ENCODE results near the gene C10orf120. TPM values are rescaled to one million over a fixed set of nuclear protein-coding genes. Genes with fewer than 3 reads are reported as not detected.

The C10orf120 gene
- polyA plus RNA-seq, 1 experiment, result not detected

DNA sequence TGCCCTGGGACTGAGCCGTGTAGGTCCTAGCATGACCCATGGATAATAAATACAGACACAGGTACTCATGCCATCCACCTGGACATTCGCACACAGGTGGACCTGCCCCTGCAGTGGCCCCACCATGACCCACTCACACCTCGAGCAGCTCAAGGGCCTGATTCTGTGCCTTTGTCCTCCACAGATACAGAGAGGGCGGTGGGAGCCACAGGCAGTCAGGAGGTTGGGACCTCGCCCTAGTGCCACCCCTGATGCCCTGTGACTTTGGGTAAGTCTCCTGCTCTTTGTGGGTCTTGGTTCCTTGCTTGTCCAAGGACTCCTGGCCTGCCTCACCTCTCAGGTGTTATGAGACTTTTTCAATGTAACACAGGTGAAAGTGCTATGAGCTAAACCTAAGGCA is 42.9 kb downstream of the C10orf120 start:
- ChIA-PET CTCF (interaction anchor here (2.1 kb wide), 1 partner anchor 8 kb away, joined by 5 read pairs; no protein-coding TSS in a partner anchor), POLR2A (no interaction called here)
- no peak for TF ChIP-seq CTCF (IDR thresholded peaks at IDR 0.05; ENCODE audit: insufficient read depth, low read depth, low read length)
- H3K4me3 ChIP-seq (ENCODE audit: low read depth, low read length), result no peak overlapping the region
- no peaks in the 10 kb centered on the region for H3K27me3 ChIP-seq (ENCODE audit: control insufficient read depth, insufficient read depth, low read length)
- DNase-seq (ENCODE audit: low read depth), result no peak
- no peaks in the 10 kb centered on the region for H3K36me3 ChIP-seq (ENCODE audit: control insufficient read depth, insufficient read depth, low read length)

GRCh38 chr10:122656308-122656705 is 43.3 kb downstream of the C10orf120 start:
- POLR2A ChIA-PET, result no interaction called here

DNA sequence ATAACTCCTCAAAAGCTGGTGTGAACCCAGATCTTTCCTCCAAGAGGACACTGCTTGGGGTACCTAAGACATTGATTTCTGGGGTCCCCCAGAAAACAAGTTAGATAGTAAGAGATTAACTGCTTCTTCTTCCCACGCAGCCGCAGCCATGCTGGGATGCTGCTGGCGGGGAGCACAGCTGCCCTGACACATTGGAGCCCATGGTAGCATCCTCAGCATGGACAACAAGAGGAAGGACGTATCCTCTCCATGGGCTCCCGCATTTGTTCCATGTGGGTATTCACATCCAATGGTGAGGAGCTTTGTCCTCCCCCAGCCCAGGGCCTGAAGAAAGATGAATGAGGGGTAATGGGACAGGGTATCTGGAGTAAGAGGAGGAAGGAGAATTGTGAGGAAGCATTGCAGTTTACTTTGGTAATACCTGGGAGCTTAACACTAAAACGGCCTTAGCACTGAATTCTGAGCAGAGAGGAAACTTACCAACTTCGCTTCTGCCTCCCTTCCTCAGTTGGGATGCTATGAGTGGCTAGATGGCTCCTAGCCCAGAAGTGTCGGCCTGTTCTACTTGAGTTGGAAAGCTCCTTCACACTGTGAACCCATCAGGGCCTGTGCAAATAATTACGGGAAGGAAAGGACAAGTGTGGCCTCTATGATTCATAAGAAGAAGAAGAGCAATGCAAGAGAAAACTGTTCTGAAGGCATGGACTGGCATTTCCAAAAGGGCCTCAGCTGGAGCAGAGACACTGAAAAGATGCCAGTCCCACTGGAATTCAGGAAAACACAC is 43.9 kb downstream of the C10orf120 start:
- ChIA-PET CTCF (interaction anchor here (0.6 kb wide), 1 partner anchor 1189 kb away, joined by 3 read pairs; no protein-coding TSS in a partner anchor), POLR2A (no interaction called here)

More at GRCh38 chr10:122656308-122656705, 43.3 kb downstream of the C10orf120 start:
- CTCF ChIA-PET, result interaction anchor here (0.6 to 2.1 kb wide), 2 partner anchors 7 to 1188 kb away, joined by 3 to 5 read pairs; no protein-coding TSS in a partner anchor
- Histone ChIP-seq H3K27me3 (ENCODE audit: control insufficient read depth, insufficient read depth, low read length) (no peaks in the 10 kb centered on the region), H3K36me3 (ENCODE audit: control insufficient read depth, insufficient read depth, low read length) (no peaks in the 10 kb centered on the region), H3K4me3 (ENCODE audit: low read depth, low read length) (no peak overlapping the region)
- DNase-seq (ENCODE audit: low read depth), result no peak
- TF ChIP-seq CTCF (IDR thresholded peaks at IDR 0.05; ENCODE audit: insufficient read depth, low read depth, low read length), result no peak

GRCh38 chr10:122650331-122650730 is 49.3 kb downstream of the C10orf120 start:
- ChIA-PET POLR2A (no interaction called here), CTCF (interaction anchor here (1.9 kb wide), 1 partner anchor 908 kb away, joined by 4 read pairs; no protein-coding TSS in a partner anchor)
- no peaks in the 10 kb centered on the region for H3K36me3 ChIP-seq (ENCODE audit: control insufficient read depth, insufficient read depth, low read length)
- H3K4me3 ChIP-seq (ENCODE audit: low read depth, low read length), result no peak overlapping the region
- no peak for DNase-seq (ENCODE audit: low read depth)
- H3K27me3 ChIP-seq (ENCODE audit: control insufficient read depth, insufficient read depth, low read length), result no peaks in the 10 kb centered on the region
- no peak for TF ChIP-seq CTCF (IDR thresholded peaks at IDR 0.05; ENCODE audit: insufficient read depth, low read depth, low read length)

More for the DNA sequence above, 43.9 kb downstream of the C10orf120 start:
- Histone ChIP-seq H3K36me3 (ENCODE audit: control insufficient read depth, insufficient read depth, low read length) (no peaks in the 10 kb centered on the region), H3K27me3 (ENCODE audit: control insufficient read depth, insufficient read depth, low read length) (no peaks in the 10 kb centered on the region), H3K4me3 (ENCODE audit: low read depth, low read length) (no peak overlapping the region)
- DNase-seq (ENCODE audit: low read depth), result no peak
- no peak for TF ChIP-seq CTCF (IDR thresholded peaks at IDR 0.05; ENCODE audit: insufficient read depth, low read depth, low read length)

DNA sequence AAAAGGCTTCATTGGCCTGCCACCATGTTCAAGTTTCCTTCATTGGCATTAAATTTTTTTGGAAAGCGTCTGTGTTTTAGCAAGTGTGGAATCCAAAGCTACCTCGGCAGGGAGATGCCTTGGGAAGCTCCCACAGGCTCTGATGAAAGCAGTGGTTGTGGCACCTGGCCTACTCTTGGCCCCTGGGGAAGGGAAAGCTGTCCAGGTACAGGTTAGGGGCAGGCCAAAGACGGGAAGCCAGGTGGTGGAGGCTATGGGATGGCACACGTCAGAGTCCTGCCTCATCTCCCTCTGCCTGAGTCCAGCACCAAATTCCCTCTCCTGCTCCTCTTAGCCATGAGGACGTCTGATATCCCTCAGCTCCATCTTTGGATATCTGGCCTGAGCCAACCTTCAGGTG is 49.7 kb downstream of the C10orf120 start:
- H3K4me3 ChIP-seq (ENCODE audit: low read depth, low read length), result no peak overlapping the region
- CTCF ChIA-PET, result interaction anchor here (1.6 to 2.0 kb wide), 3 partner anchors 29 to 908 kb away, joined by 4 to 9 read pairs (median 4); no protein-coding TSS in a partner anchor
- no peak for DNase-seq (ENCODE audit: low read depth)
- POLR2A ChIA-PET, result no interaction called here
- TF ChIP-seq CTCF (IDR thresholded peaks at IDR 0.05; ENCODE audit: insufficient read depth, low read depth, low read length), result no peak
- H3K36me3 ChIP-seq (ENCODE audit: control insufficient read depth, insufficient read depth, low read length), result no peaks in the 10 kb centered on the region
- H3K27me3 ChIP-seq (ENCODE audit: control insufficient read depth, insufficient read depth, low read length), result no peaks in the 10 kb centered on the region

Data from BJ (cell line).